AG04449 (cell line): Measurements from ENCODE around the gene TCN2.
"Not testable (repeated sequence)": the region's sequence is repeated elsewhere in the genome, so short reads cannot be mapped to it uniquely, and the experiment has no call there.

Experiments used
- CTCF ChIA-PET: fragments of 350-600 bp; formaldehyde crosslinking; extraction: SDS; loops from one replicate; lab custom pipeline; 2021; ENCODE audit warnings: antibody characterized with exemption; lab: Yijun Ruan, JAX
- POLR2A ChIA-PET: fragments of 400-600, 350-600 bp; formaldehyde crosslinking; extraction: SDS; loops from one replicate; lab custom pipeline; 2020; ENCODE audit warnings: antibody characterized with exemption, inconsistent platforms; lab: Yijun Ruan, JAX
- DNase-seq: peaks from one replicate; pipeline ENCODE4 v3.0.0-alpha.2; 2010; ENCODE audit warnings: low read depth, low spot score
- H3K4me3 ChIP-seq: 2 replicates; pipeline ENCODE4 v1.5.1; 2011; ENCODE audit warnings: low read depth, mild to moderate bottlenecking, control low read depth, low read length
- TF ChIP-seq, protein P1 (sequence below): IDR thresholded peaks from one replicate; pipeline ENCODE4 v1.5.1; 2011; ENCODE audit warnings: mild to moderate bottlenecking, moderate library complexity, low read length, control low read depth, inconsistent platforms; ENCODE audit not compliant: insufficient read depth; ENCODE audit errors: missing control alignments

TCN2 gene

DNA sequence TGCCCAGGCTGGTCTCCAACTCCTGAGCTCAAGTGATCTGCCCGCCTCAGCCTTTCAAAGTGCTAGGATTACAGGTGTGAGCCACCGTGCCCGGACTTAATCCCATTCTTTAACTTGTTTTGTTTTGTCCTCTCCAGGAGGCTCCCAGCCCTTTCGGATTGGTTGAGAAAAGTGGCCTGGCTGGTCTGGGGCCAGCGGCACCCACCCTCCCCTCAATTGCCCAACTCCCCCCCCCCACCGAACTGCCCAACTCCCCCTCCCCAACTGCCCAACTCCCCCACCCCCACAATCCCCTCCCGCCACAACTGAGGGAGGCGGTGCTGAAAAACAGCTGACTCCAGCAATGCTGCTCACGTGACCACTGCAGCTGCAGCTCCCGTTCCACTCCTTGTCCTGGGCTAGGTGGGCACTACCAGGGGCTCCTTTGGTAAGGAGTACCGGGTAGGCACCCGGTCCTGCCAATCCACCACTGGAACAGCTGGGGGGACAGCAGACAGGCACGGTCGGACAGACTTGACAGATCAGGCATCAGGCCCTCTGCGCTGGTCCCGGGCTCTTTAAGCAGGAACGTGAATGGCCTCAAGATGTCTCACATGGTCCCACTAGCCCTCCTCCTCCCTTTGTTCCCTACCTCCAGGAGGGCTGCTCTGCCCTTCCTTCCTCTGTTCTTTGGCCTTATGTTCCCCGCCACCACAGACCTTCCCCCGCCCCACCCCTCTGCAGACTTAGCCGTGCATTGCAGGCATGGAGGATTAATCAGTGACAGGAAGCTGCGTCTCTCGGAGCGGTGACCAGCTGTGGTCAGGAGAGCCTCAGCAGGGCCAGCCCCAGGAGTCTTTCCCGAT is at the start of gene TCN2:
TCN2 (plus strand) TSS at position 720 of the 845 bp plus-strand sequence. CDS start 158 bp downstream, outside the sequence.
- POLR2A ChIA-PET: interaction anchor here (0.6 to 1.0 kb wide), 2 partner anchors 21 to 29 kb away, joined by 3 to 4 read pairs; partner anchors contain the start of gene SLC35E4
- TF ChIP-seq, protein P1, sequence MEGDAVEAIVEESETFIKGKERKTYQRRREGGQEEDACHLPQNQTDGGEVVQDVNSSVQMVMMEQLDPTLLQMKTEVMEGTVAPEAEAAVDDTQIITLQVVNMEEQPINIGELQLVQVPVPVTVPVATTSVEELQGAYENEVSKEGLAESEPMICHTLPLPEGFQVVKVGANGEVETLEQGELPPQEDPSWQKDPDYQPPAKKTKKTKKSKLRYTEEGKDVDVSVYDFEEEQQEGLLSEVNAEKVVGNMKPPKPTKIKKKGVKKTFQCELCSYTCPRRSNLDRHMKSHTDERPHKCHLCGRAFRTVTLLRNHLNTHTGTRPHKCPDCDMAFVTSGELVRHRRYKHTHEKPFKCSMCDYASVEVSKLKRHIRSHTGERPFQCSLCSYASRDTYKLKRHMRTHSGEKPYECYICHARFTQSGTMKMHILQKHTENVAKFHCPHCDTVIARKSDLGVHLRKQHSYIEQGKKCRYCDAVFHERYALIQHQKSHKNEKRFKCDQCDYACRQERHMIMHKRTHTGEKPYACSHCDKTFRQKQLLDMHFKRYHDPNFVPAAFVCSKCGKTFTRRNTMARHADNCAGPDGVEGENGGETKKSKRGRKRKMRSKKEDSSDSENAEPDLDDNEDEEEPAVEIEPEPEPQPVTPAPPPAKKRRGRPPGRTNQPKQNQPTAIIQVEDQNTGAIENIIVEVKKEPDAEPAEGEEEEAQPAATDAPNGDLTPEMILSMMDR: no peak
- DNase-seq: no peak
- peak within 1 kb of the TSS; percentile 59 for H3K4me3 ChIP-seq
- CTCF ChIA-PET: interaction anchor here (0.8 to 7.8 kb wide), 16 partner anchors 9 to 314 kb away, joined by 3 to 71 read pairs (median 4); partner anchors contain the start of genes PES1 and SLC35E4

DNA sequence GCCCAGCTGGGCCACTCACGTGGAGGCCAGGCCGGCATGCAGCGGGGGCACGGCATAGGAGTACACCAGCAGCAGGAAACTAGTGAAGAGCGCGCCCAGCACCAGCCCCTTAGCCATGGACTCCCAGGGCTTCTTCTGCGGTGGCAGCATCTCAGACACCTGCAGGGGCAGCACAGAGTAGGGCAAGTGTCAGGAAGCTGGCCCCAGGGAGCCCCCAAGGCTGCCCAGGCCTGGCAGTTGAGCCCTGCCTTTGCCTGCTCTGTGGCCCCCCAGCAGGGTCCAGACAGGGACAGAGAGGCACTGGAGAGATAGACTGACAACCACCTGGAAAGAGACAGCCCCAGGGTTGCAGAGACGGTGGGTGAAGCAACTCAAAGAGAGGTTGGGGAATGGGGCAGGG is 49.7 kb upstream of the TCN2 start:
- no peak overlapping the region for H3K4me3 ChIP-seq
- CTCF ChIA-PET: no interaction called here
- TF ChIP-seq, protein P1: no peak
- POLR2A ChIA-PET: no interaction called here
- no peak for DNase-seq

DNA sequence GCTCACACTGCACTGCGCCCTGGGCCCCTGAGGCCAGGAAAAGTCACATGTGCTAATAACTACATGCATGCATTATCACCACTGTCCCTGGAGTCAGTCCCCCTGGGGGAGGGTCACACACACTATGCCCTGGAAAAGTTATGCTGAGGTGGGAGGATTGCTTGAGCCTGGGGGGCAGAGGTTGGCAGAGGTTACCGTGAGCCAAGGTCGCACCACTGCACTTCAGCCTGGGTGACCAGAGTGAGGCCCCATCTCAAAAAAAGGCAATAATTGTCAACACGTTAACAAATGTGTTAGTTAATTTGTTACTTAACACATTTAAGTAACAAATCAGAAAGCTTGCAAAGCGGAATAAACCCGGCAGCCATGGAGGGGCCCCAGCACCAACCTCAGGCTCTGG is 47.1 kb upstream of the TCN2 start:
- TF ChIP-seq, protein P1: no peak
- DNase-seq: no peak
- POLR2A ChIA-PET: no interaction called here
- no peak overlapping the region for H3K4me3 ChIP-seq
- CTCF ChIA-PET: no interaction called here

DNA sequence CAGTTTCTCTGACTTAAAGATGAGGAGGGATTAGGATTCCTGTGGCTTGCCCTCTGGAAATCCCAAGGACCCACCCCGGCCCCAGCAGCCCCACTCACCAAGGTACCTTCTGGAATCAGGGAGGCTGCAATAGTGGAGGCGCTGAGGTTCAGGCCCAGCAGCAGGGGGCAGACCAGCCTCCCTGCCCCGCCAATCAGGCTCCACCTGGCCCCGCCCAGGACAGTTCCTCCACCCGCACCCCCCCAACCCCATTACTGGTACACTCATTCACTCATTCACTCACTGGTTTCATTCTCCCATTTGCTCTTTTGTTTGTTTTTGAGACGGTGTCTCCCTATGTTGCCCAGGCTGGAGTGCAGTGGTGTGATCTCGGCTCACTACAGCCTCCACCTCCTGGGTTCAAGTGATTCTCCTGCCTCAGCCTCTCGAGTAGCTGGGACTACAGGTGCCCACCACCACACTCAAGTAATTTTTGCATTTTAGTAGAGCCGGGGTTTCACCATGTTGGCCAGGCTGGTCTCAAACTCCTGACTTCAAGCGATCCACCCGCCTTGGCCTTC is 46.3 kb upstream of the TCN2 start:
- DNase-seq, H3K4me3 ChIP-seq, CTCF ChIA-PET, POLR2A ChIA-PET: not testable (repeated sequence)

DNA sequence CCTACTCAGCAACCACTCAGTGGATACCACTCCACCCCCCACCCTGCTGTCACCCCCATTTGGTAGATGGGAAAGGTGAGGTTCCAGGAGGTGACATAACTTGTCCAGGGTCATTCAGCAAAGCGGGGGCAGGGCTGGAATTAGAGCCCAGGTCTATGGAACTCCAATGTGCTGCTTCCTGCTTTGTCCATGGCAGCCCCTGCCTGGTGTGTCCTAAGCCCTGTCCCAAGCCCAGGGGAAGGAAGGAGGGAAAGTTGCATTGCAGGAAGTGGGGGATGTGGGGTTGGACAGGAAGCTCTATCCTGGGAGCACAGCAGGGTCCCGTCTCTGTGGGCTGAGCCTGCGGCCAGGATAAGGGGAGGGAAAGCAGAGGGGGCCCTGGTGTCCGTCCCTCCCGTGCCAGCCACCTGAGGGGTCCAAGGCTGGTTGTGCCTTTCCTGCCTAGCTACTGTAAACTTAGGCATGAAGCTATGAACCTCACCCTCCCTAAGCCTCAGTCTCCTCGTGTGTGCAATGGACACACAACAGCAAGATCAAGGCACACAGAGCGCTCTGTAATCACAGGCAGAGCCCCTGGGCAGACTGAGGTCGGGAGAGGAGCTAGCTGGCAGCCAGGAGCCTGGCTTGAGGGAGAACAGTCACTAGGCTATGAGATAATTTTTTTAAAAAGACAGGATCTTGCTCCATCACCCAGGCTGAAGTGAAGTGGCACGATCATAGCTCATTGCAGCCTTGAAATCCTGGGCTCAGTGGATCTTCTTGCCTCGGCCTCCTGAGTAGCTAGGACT is 45.4 kb upstream of the TCN2 start:
- no peak overlapping the region for H3K4me3 ChIP-seq
- CTCF ChIA-PET: no interaction called here
- TF ChIP-seq, protein P1: no peak
- no peak for DNase-seq
- POLR2A ChIA-PET: interaction anchor here (0.8 kb wide), 1 partner anchor 10 kb away, joined by 3 read pairs; no protein-coding TSS in a partner anchor

DNA sequence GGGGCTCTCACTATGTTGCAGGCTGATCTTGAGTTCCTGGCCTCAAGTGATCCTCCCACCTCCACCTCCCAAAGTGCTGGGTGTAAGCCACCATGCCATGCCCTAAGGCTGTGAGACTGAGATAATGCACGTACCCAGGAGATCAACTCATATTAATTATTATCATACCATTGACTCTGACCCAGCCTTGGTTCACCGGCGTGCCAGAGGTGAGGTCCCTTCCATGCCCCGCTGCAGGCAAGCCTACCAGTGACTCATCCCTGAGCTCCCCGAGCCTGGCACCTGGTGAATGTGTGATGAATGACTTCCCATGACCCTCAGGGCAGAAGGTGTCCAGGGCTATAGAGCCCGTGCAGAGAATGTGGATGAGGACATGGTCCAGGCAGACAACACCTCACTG is 44.6 kb upstream of the TCN2 start:
- POLR2A ChIA-PET: interaction anchor here (0.8 kb wide), 1 partner anchor 9 kb away, joined by 3 read pairs; no protein-coding TSS in a partner anchor
- TF ChIP-seq, protein P1: no peak
- H3K4me3 ChIP-seq: no peak overlapping the region
- CTCF ChIA-PET: no interaction called here
- no peak for DNase-seq
